H1 (cell line): ENCODE measurements around the gene ARMC5. TPM values are rescaled to one million over a fixed set of nuclear protein-coding genes. Genes with fewer than 3 reads are reported as not detected.

Experiments used
- CTCF ChIA-PET: fragments of 300-600 bp; sonication (Branson Sonifier 250); formaldehyde crosslinking; loops from one replicate; lab custom pipeline; 2021; ENCODE audit not compliant: partially characterized antibody; lab: Charles Lee
- POLR2A ChIA-PET: fragments of 300-600 bp; sonication (Branson Sonifier 250); formaldehyde crosslinking; loops from one replicate; lab custom pipeline; 2021; ENCODE audit warnings: inconsistent platforms; ENCODE audit not compliant: partially characterized antibody; lab: Charles Lee
- DNase-seq, 2 experiments: peaks; one replicate each; pipeline versions ENCODE4 v3.0.0 to v3.0.0-alpha.2; 2010 to 2022; ENCODE audit warnings: low spot score in 2 of 2, low read depth in 1 of 2, mixed read lengths in 1 of 2
- FAIRE-seq: peaks from 2 replicates; lab custom pipeline; 2011; peaks lifted over from hg19 to GRCh38; lab: Jason Lieb, UNC
- H2AFZ ChIP-seq: 2 replicates; pipeline ENCODE4 v1.8.1; 2012; ENCODE audit warnings: low read length, inconsistent platforms
- H2AK5ac ChIP-seq: 2 replicates; pipeline ENCODE4 v1.6.1; 2013; ENCODE audit warnings: low read depth, low read length
- H2BK120ac ChIP-seq: replicated peaks from 2 replicates; pipeline ENCODE3; 2013; ENCODE audit warnings: low read depth, low read length, inconsistent platforms
- H2BK12ac ChIP-seq: 2 replicates; pipeline ENCODE4 v1.6.1; 2013; ENCODE audit warnings: low read depth, low read length
- H2BK15ac ChIP-seq: 2 replicates; pipeline ENCODE4 v1.6.1; 2013; ENCODE audit warnings: low read length
- H2BK20ac ChIP-seq: 2 replicates; pipeline ENCODE4 v1.6.1; 2013; ENCODE audit warnings: low read length
- H2BK5ac ChIP-seq: 2 replicates; pipeline ENCODE4 v1.6.1; 2013; ENCODE audit warnings: low read depth, low read length
- H3K14ac ChIP-seq: 2 replicates; pipeline ENCODE4 v1.6.1; 2013; ENCODE audit warnings: inconsistent platforms; ENCODE audit not compliant: insufficient read length
- H3K18ac ChIP-seq: 2 replicates; pipeline ENCODE4 v1.6.1; 2013; ENCODE audit warnings: low read length; ENCODE audit errors: extremely low read depth
- H3K23ac ChIP-seq: 2 replicates; pipeline ENCODE4 v1.6.1; 2013; ENCODE audit warnings: inconsistent platforms; ENCODE audit not compliant: insufficient read length
- H3K23me2 ChIP-seq: 2 replicates; pipeline ENCODE4 v1.6.1; 2013; ENCODE audit warnings: low read depth, low read length
- H3K27ac ChIP-seq: 2 replicates; pipeline ENCODE4 v1.6.1; 2011; ENCODE audit warnings: low read depth, low read length, inconsistent platforms
- H3K27me3 ChIP-seq, 4 experiments: replicated peaks in 1 of 4; 1 replicate in 1 of 4; 2 replicates in 3 of 4; pipeline versions ENCODE4 v1.6.1 to v1.8.1; 2011 to 2013; ENCODE audit warnings: low read length in 3 of 4, mild to moderate bottlenecking in 3 of 4, inconsistent platforms in 2 of 4, mixed read lengths in 2 of 4, moderate library complexity in 1 of 4; ENCODE audit not compliant: control insufficient read depth in 3 of 4, insufficient read depth in 3 of 4; ENCODE audit errors: extremely low read depth in 1 of 4
- H3K36me3 ChIP-seq, 4 experiments: 2 replicates each; pipeline versions ENCODE4 v1.6.1 to v1.8.1; 2011 to 2013; ENCODE audit warnings: mild to moderate bottlenecking in 4 of 4, low read length in 3 of 4, moderate library complexity in 2 of 4, control low read depth in 1 of 4, inconsistent platforms in 1 of 4; ENCODE audit not compliant: insufficient read depth in 4 of 4, control insufficient read depth in 2 of 4
- H3K4ac ChIP-seq: replicated peaks from 2 replicates; pipeline ENCODE3; 2013; ENCODE audit warnings: low read length, low read depth, mixed read lengths, inconsistent platforms; ENCODE audit not compliant: insufficient read length
- H3K4me1 ChIP-seq, 4 experiments: replicated peaks in 1 of 4; 1 replicate in 1 of 4; 2 replicates in 3 of 4; pipeline versions ENCODE4 v1.6.1 to v1.8.1; 2011 to 2013; ENCODE audit warnings: low read length in 3 of 4, inconsistent platforms in 2 of 4, mixed read lengths in 1 of 4; ENCODE audit not compliant: insufficient read depth in 4 of 4, control insufficient read depth in 3 of 4
- H3K4me2 ChIP-seq, 2 experiments: 2 replicates each; pipeline versions ENCODE4 v1.6.1 to v1.8.1; 2011 to 2013; ENCODE audit warnings: low read depth in 2 of 2, low read length in 2 of 2, control low read depth in 1 of 2, inconsistent platforms in 1 of 2, mild to moderate bottlenecking in 1 of 2; ENCODE audit not compliant: insufficient read depth in 1 of 2
- H3K4me3 ChIP-seq, 4 experiments: fragments of 200-600, 300-600 bp in 1 of 4; sonication (generic), shearing (Covaris generic), sonication (Bioruptor Twin) in 1 of 4; 2 replicates each; pipeline versions ENCODE4 v1.5.1 to v1.8.1; 2011 to 2016; ENCODE audit warnings: low read length in 4 of 4, low read depth in 3 of 4, control low read depth in 2 of 4, inconsistent platforms in 2 of 4, mild to moderate bottlenecking in 2 of 4, mixed read lengths in 1 of 4, moderate library complexity in 1 of 4; ENCODE audit not compliant: insufficient read depth in 2 of 4; ENCODE audit errors: extremely low read depth in 1 of 4
- H3K56ac ChIP-seq: replicated peaks from 2 replicates; pipeline ENCODE3; 2013; ENCODE audit warnings: low read depth, mild to moderate bottlenecking, mixed read lengths, low read length, inconsistent platforms; ENCODE audit not compliant: insufficient read length
- H3K79me1 ChIP-seq: 2 replicates; pipeline ENCODE4 v1.6.1; 2013; ENCODE audit warnings: low read depth, low read length, control low read depth
- H3K79me2 ChIP-seq, 2 experiments: 2 replicates each; pipeline versions ENCODE4 v1.6.1 to v1.8.1; 2012 to 2013; ENCODE audit warnings: low read length in 2 of 2, mild to moderate bottlenecking in 2 of 2, inconsistent platforms in 1 of 2; ENCODE audit not compliant: insufficient read depth in 2 of 2, control insufficient read depth in 1 of 2
- H3K9ac ChIP-seq, 4 experiments: replicated peaks in 1 of 4; 1 replicate in 1 of 4; 2 replicates in 3 of 4; pipeline versions ENCODE4 v1.6.1 to v1.8.1; 2011 to 2013; ENCODE audit warnings: low read depth in 3 of 4, low read length in 3 of 4, control low read depth in 2 of 4, mild to moderate bottlenecking in 2 of 4, moderate library complexity in 2 of 4, inconsistent platforms in 1 of 4; ENCODE audit errors: extremely low read depth in 1 of 4
- H3K9me3 ChIP-seq, 2 experiments: 2 replicates each; pipeline versions ENCODE4 v1.6.1 to v1.8.1; 2012 to 2013; ENCODE audit warnings: mild to moderate bottlenecking in 2 of 2, moderate library complexity in 2 of 2, control low read depth in 1 of 2, inconsistent platforms in 1 of 2, low read depth in 1 of 2, low read length in 1 of 2, mixed read lengths in 1 of 2; ENCODE audit not compliant: insufficient read depth in 2 of 2
- H4K20me1 ChIP-seq, 2 experiments: replicated peaks in 1 of 2; 2 replicates each; pipeline versions ENCODE3 to v1.8.1; 2011 to 2013; ENCODE audit warnings: inconsistent platforms in 2 of 2, low read length in 2 of 2, mild to moderate bottlenecking in 1 of 2; ENCODE audit not compliant: insufficient read depth in 2 of 2, control insufficient read depth in 1 of 2
- H4K5ac ChIP-seq: 2 replicates; pipeline ENCODE4 v1.6.1; 2013; ENCODE audit warnings: low read length, low read depth, mixed read lengths, inconsistent platforms; ENCODE audit not compliant: insufficient read length
- H4K8ac ChIP-seq: 2 replicates; pipeline ENCODE4 v1.8.0; 2013; ENCODE audit warnings: mild to moderate bottlenecking, moderate library complexity, low read length, inconsistent platforms; ENCODE audit not compliant: insufficient read depth; ENCODE audit errors: extremely low read depth
- H4K91ac ChIP-seq: replicated peaks from 2 replicates; pipeline ENCODE3; 2013; ENCODE audit warnings: low read length, mixed read lengths, inconsistent platforms; ENCODE audit not compliant: insufficient read length
- ASH2L ChIP-seq: fragments of 200-600, 300-600 bp; sonication (generic); IDR thresholded peaks from one replicate; pipeline ENCODE4 v1.7.1; 2017; ENCODE audit warnings: low read length
- BRCA1 ChIP-seq: IDR thresholded peaks from 2 replicates; pipeline ENCODE4 v1.6.1; 2012; ENCODE audit warnings: low read depth, low read length, improper control_type of control experiment
- CTBP2 ChIP-seq: IDR thresholded peaks from 2 replicates; pipeline ENCODE4 v1.7.0; 2011; ENCODE audit warnings: borderline replicate concordance, mild to moderate bottlenecking, moderate library complexity, mixed read lengths, low read length; ENCODE audit not compliant: insufficient read depth, insufficient read length
- E2F6 ChIP-seq: IDR thresholded peaks from 2 replicates; pipeline ENCODE4 v1.6.1; 2012; ENCODE audit warnings: inconsistent platforms
- HDAC6 ChIP-seq: IDR thresholded peaks from one replicate; pipeline ENCODE4 v1.7.1; 2012; ENCODE audit warnings: low read depth, mild to moderate bottlenecking, inconsistent platforms, low read length, moderate library complexity
- NRF1 ChIP-seq: IDR thresholded peaks from 2 replicates; pipeline ENCODE4 v1.6.1; 2011; ENCODE audit warnings: mild to moderate bottlenecking, low read depth, low read length, improper control_type of control experiment
- POLR2A ChIP-seq, 2 experiments: IDR thresholded peaks; 1 replicate in 1 of 2; 2 replicates in 1 of 2; pipeline ENCODE4 v1.6.1; 2011; ENCODE audit warnings: low read depth in 2 of 2, low read length in 2 of 2, mild to moderate bottlenecking in 2 of 2; ENCODE audit errors: control extremely low read depth in 1 of 2
- POU5F1 ChIP-seq: IDR thresholded peaks from 2 replicates; pipeline ENCODE4 v1.6.1; 2011; ENCODE audit warnings: low read depth, mild to moderate bottlenecking, low read length, moderate library complexity
- RBBP5 ChIP-seq: IDR thresholded peaks from 2 replicates; pipeline ENCODE4 v1.7.1; 2012; ENCODE audit warnings: low read depth, mild to moderate bottlenecking, inconsistent platforms, low read length, moderate library complexity, borderline replicate concordance
- SIX5 ChIP-seq: IDR thresholded peaks from 2 replicates; pipeline ENCODE4 v1.6.1; 2011; ENCODE audit warnings: mild to moderate bottlenecking, low read depth, low read length
- SUZ12 ChIP-seq: fragments of 200-600 bp; sonication (generic); IDR thresholded peaks from 2 replicates; pipeline ENCODE4 v1.6.1; 2012; ENCODE audit warnings: mild to moderate bottlenecking, inconsistent platforms, low read length, moderate library complexity, mixed read lengths
- WGBS, 2 experiments: shearing (Covaris generic) in 1 of 2; methylation state at CpG; one replicate each; pipeline versions ENCODE4 v1.1.6 to v1.1.7; 2013 to 2015; ENCODE audit warnings: low lambda C conversion rate in 2 of 2, mixed read lengths in 2 of 2, inconsistent platforms in 1 of 2, low coverage in 1 of 2, missing lambda C conversion rate in 1 of 2; ENCODE audit not compliant: insufficient replicate concordance in 2 of 2, insufficient coverage in 1 of 2, insufficient read length in 1 of 2; ENCODE audit errors: extremely low coverage in 1 of 2, missing lambda C conversion rate in 1 of 2; 5-methylcytosine and 5-hydroxymethylcytosine counted together
- polyA plus RNA-seq, 7 experiments: library from polyadenylated mRNA; depleted of rRNA in 3 of 7; stranded (reverse) in 5 of 7; unstranded in 2 of 7; fragments of >200 nt in 5 of 7; fragments of 200-250 nt in 2 of 7; gene quantifications; 1 replicate in 5 of 7; 2 replicates in 1 of 7; 4 replicates in 1 of 7; pipeline versions ENCODE4 v1.2.1 to v1.2.3, GENCODE V29; 2011 to 2013; ENCODE audit warnings: missing spikeins in 2 of 7, mixed read lengths in 2 of 7
- total RNA-seq: library from RNA; stranded (reverse); fragmentation: NEBNext Ultra II Directional; extraction: Animal tissue kit (Norgen Biotek cat#: 25700); gene quantifications from 2 replicates; pipeline ENCODE4 v1.2.1, GENCODE V29; 2021

Gene ARMC5
- total and polyA plus RNA-seq, 2 of the 8 experiments (the other 6 are each of a cell fraction or from before 2014, with no cell fraction given): 7.8 to 8.7 TPM

GRCh38 chr16:31471875-31472708 lies 12.8 kb downstream of the ARMC5 start, which contains the start of gene TGFB1I1:
Gene TGFB1I1 (plus strand): TSS chr16:31472152. CDS start chr16:31472189, 37 bp downstream.
- peak within 1 kb of the TSS; percentile 54 for H2AFZ ChIP-seq
- H3K18ac ChIP-seq: peak within 1 kb of the TSS; percentile 83
- H3K4me3 ChIP-seq: peak within 1 kb of the TSS; percentile 44 to 78 (median 62)
- H3K9ac ChIP-seq: peak within 1 kb of the TSS in 1 of 4 experiments; percentile 31; a peak in 2 of 7 replicates
- peaks cover 13% of the 10 kb centered on the region; the same call in 1 of the 2 replicates for H3K23me2 ChIP-seq
- no peak within 1 kb of the TSS for H2AK5ac ChIP-seq
- no peak within 1 kb of the TSS for H3K56ac ChIP-seq
- ChIA-PET POLR2A (interaction anchor here (0.9 to 1.5 kb wide), 4 partner anchors 10 to 36 kb away, joined by 3 to 8 read pairs (median 4); partner anchors contain the start of gene RUSF1), CTCF (interaction anchor here (0.7 kb wide), 1 partner anchor 12 kb away, joined by 4 read pairs; no protein-coding TSS in a partner anchor)
- H2BK12ac ChIP-seq: peak within 1 kb of the TSS; percentile 68; the same call in 1 of the 2 replicates
- H4K91ac ChIP-seq: peak within 1 kb of the TSS; percentile 85
- H2BK5ac ChIP-seq: no peak within 1 kb of the TSS
- peaks cover 0 to 3% of the 10 kb centered on the region in 2 experiments for H4K20me1 ChIP-seq
- peaks cover 0 to 10% (median 3%) of the 10 kb centered on the region in 4 experiments; a peak in 5 of 7 replicates for H3K4me1 ChIP-seq
- no peak for FAIRE-seq
- no peaks in the 10 kb centered on the region for H3K36me3 ChIP-seq
- no peak within 1 kb of the TSS for H3K4ac ChIP-seq
- peak within 1 kb of the TSS; percentile 88; the same call in 1 of the 2 replicates for H2BK15ac ChIP-seq
- no peak within 1 kb of the TSS for H3K23ac ChIP-seq
- no peaks in the 10 kb centered on the region for H3K79me1 ChIP-seq
- peak within 1 kb of the TSS; percentile 27 for H3K14ac ChIP-seq
- no peak within 1 kb of the TSS for H2BK120ac ChIP-seq
- peak within 1 kb of the TSS; percentile 67 to 68 for H3K4me2 ChIP-seq
- H3K27me3 ChIP-seq: peaks cover 2 to 38% (median 31%) of the 10 kb centered on the region in 4 experiments
- H2BK20ac ChIP-seq: no peak within 1 kb of the TSS
- WGBS, 2 experiments: 2% methylated on average over 31 of the region's 63 CpGs; no CpG with 5 or more reads in 1 of the 2 experiments
- no peak within 1 kb of the TSS for H3K27ac ChIP-seq
- H4K5ac ChIP-seq: no peak within 1 kb of the TSS
- no peaks in the 10 kb centered on the region for H3K79me2 ChIP-seq
- H4K8ac ChIP-seq: peak within 1 kb of the TSS; percentile 1
- DNase-seq: peak in 1 of 2 experiments; percentile 64
- no peaks in the 10 kb centered on the region for H3K9me3 ChIP-seq
- peak; percentile 80 for TF ChIP-seq ASH2L
- peak; percentile 65; the same call in 1 of the 2 replicates for TF ChIP-seq RBBP5
- TF ChIP-seq SIX5: no peak
- TF ChIP-seq E2F6: no peak
- TF ChIP-seq SUZ12: no peak; the same call in 1 of the 2 replicates
- no peak for TF ChIP-seq NRF1
- TF ChIP-seq BRCA1: no peak
- TF ChIP-seq HDAC6: no peak
- TF ChIP-seq POLR2A (IDR thresholded peaks at IDR 0.05; ENCODE audit: control extremely low read depth in 1 of 2, low read depth in 2 of 2, low read length in 2 of 2): no peak
- TF ChIP-seq CTBP2: no peak
- no peak for TF ChIP-seq POU5F1
